SK-N-SH (cell line): ENCODE results near the gene TFIP11. TPM values are rescaled to one million over a fixed set of nuclear protein-coding genes. Genes with fewer than 3 reads are reported as not detected.

ENCODE experiments used
- CTCF ChIA-PET: fragments of 300-600, 350-600 bp; formaldehyde crosslinking; extraction: SDS; loops from one replicate; lab custom pipeline; 2021; lab: Yijun Ruan, JAX
- POLR2A ChIA-PET: fragments of 350-600 bp; sonication (Branson Sonifier 250); formaldehyde crosslinking; extraction: SDS; loops from one replicate; lab custom pipeline; 2020; ENCODE audit warnings: antibody characterized with exemption, inconsistent platforms; lab: Yijun Ruan, JAX
- DNase-seq: peaks from one replicate; pipeline ENCODE4 v3.0.0; 2012
- H2AFZ ChIP-seq: fragments of 200-600 bp; sonication (generic); 2 replicates; pipeline ENCODE4 v1.8.1; 2016; ENCODE audit warnings: antibody characterized with exemption, mild to moderate bottlenecking, low read depth
- H3F3A ChIP-seq: fragments of 200-600 bp; sonication (generic); replicated peaks from 2 replicates; pipeline ENCODE3; 2016; ENCODE audit warnings: antibody characterized with exemption, mild to moderate bottlenecking; ENCODE audit not compliant: insufficient read depth
- H3K27ac ChIP-seq, 2 experiments: fragments of 200-500 bp in 1 of 2; fragments of 200-600 bp in 1 of 2; sonication (Bioruptor generic) in 1 of 2; sonication (generic), shearing (Covaris generic) in 1 of 2; 2 replicates each; pipeline versions ENCODE4 v1.5.1 to v1.6.1; 2014 to 2016; ENCODE audit warnings: low read depth in 2 of 2, inconsistent platforms in 1 of 2, low read length in 1 of 2, mild to moderate bottlenecking in 1 of 2, mixed read lengths in 1 of 2
- H3K27me3 ChIP-seq: fragments of 200-600 bp; sonication (generic), shearing (Covaris generic); 2 replicates; pipeline ENCODE4 v1.6.1; 2016; ENCODE audit warnings: mixed run types; ENCODE audit not compliant: insufficient read depth
- H3K36me3 ChIP-seq, 2 experiments: fragments of 200-500 bp in 1 of 2; fragments of 200-600 bp in 1 of 2; sonication (Bioruptor generic) in 1 of 2; sonication (generic) in 1 of 2; replicated peaks in 1 of 2; 2 replicates each; pipeline versions ENCODE3 to v1.5.1; 2014 to 2016; ENCODE audit warnings: low read length in 1 of 2, mild to moderate bottlenecking in 1 of 2; ENCODE audit not compliant: insufficient read depth in 2 of 2, control insufficient read depth in 1 of 2
- H3K4me1 ChIP-seq, 2 experiments: fragments of 200-500 bp in 1 of 2; fragments of 200-600 bp in 1 of 2; sonication (Bioruptor generic) in 1 of 2; sonication (generic), shearing (Covaris generic) in 1 of 2; 2 replicates each; pipeline versions ENCODE4 v1.5.1 to v1.6.1; 2014 to 2016; ENCODE audit warnings: low read depth in 1 of 2, low read length in 1 of 2, mixed run types in 1 of 2; ENCODE audit not compliant: insufficient read depth in 2 of 2, control insufficient read depth in 1 of 2
- H3K4me2 ChIP-seq: fragments of 200-600 bp; sonication (generic), shearing (Covaris generic); 2 replicates; pipeline ENCODE4 v1.6.1; 2017; ENCODE audit warnings: mixed run types
- H3K4me3 ChIP-seq, 2 experiments: fragments of 200-500 bp in 1 of 2; fragments of 200-600 bp in 1 of 2; sonication (Bioruptor generic) in 1 of 2; sonication (generic), shearing (Covaris generic) in 1 of 2; 2 replicates each; pipeline versions ENCODE4 v1.5.1 to v1.8.1; 2014 to 2016; ENCODE audit warnings: low read depth in 2 of 2, inconsistent platforms in 1 of 2, low read length in 1 of 2, mild to moderate bottlenecking in 1 of 2, mixed read lengths in 1 of 2, moderate library complexity in 1 of 2
- H3K79me2 ChIP-seq: fragments of 200-600 bp; sonication (generic); 2 replicates; pipeline ENCODE4 v1.8.1; 2017; ENCODE audit warnings: mild to moderate bottlenecking; ENCODE audit not compliant: insufficient read depth
- H3K9ac ChIP-seq: fragments of 200-600 bp; sonication (generic); 2 replicates; pipeline ENCODE4 v1.6.1; 2017; ENCODE audit warnings: mixed run types
- H3K9me2 ChIP-seq: fragments of 200-600 bp; sonication (generic); 2 replicates; pipeline ENCODE4 v1.6.1; 2017; ENCODE audit warnings: mixed run types
- H3K9me3 ChIP-seq: fragments of 200-600 bp; sonication (generic); 2 replicates; pipeline ENCODE4 v1.6.1; 2017; ENCODE audit warnings: mixed run types, mild to moderate bottlenecking, moderate library complexity
- H4K20me1 ChIP-seq: fragments of 200-600 bp; sonication (generic); 2 replicates; pipeline ENCODE4 v1.6.1; 2017; ENCODE audit warnings: mild to moderate bottlenecking, mixed run types; ENCODE audit not compliant: insufficient read depth
- CTCF ChIP-seq: fragments of 200-600 bp; sonication (generic); IDR thresholded peaks from 2 replicates; pipeline ENCODE4 v1.6.1; 2017; ENCODE audit warnings: antibody characterized with exemption, mild to moderate bottlenecking, moderate library complexity
- ELF1 ChIP-seq: IDR thresholded peaks from 2 replicates; pipeline ENCODE4 v1.4.0; 2012
- EP300 ChIP-seq, 2 experiments: IDR thresholded peaks; 2 replicates each; pipeline versions ENCODE4 v1.4.0 to v1.6.1; 2012; ENCODE audit warnings: borderline replicate concordance in 1 of 2, low read depth in 1 of 2, low read length in 1 of 2
- EZH2phosphoT487 ChIP-seq: fragments of 200-600 bp; sonication (generic); IDR thresholded peaks from 2 replicates; pipeline ENCODE4 v1.6.1; 2017; ENCODE audit warnings: low read depth, mixed run types, mild to moderate bottlenecking, antibody characterized with exemption, moderate library complexity, borderline replicate concordance
- FOXJ3 ChIP-seq: sonication (generic); formaldehyde crosslinking; IDR thresholded peaks from 2 replicates; pipeline ENCODE4 v1.5.1; 2020; ENCODE audit warnings: mild to moderate bottlenecking, missing genetic modification reagents
- FOXM1 ChIP-seq: IDR thresholded peaks from 2 replicates; pipeline ENCODE4 v1.4.0; 2012; ENCODE audit warnings: low read depth, mild to moderate bottlenecking
- GABPA ChIP-seq: IDR thresholded peaks from 2 replicates; pipeline ENCODE4 v1.4.0; 2012; ENCODE audit warnings: low read depth, mild to moderate bottlenecking
- GATA2 ChIP-seq: sonication (generic); formaldehyde crosslinking; IDR thresholded peaks from 2 replicates; pipeline ENCODE4 v1.5.0; 2020; ENCODE audit warnings: mild to moderate bottlenecking, missing genetic modification reagents
- JUND ChIP-seq: IDR thresholded peaks from 2 replicates; pipeline ENCODE4 v1.4.0; 2012
- MAX ChIP-seq: IDR thresholded peaks from 2 replicates; pipeline ENCODE4 v1.4.0; 2012; ENCODE audit warnings: low read depth
- NFIC ChIP-seq: IDR thresholded peaks from 2 replicates; pipeline ENCODE4 v1.4.0; 2012; ENCODE audit warnings: borderline replicate concordance
- NRF1 ChIP-seq: IDR thresholded peaks from 2 replicates; pipeline ENCODE4 v1.6.1; 2012; ENCODE audit warnings: low read depth, mild to moderate bottlenecking, low read length
- PBX3 ChIP-seq: IDR thresholded peaks from 2 replicates; pipeline ENCODE4; 2012
- POLR2AphosphoS5 ChIP-seq: IDR thresholded peaks from 2 replicates; pipeline ENCODE4 v1.6.1; 2012; ENCODE audit warnings: low read depth, low read length
- RAD21 ChIP-seq: IDR thresholded peaks from 2 replicates; pipeline ENCODE4 v1.6.1; 2012; ENCODE audit warnings: mild to moderate bottlenecking, low read length
- REST ChIP-seq: IDR thresholded peaks from 2 replicates; pipeline ENCODE4 v1.6.1; 2012; ENCODE audit warnings: mild to moderate bottlenecking, low read depth, low read length, moderate library complexity
- TCF12 ChIP-seq: IDR thresholded peaks from 2 replicates; pipeline ENCODE4 v1.4.0; 2012
- YY1 ChIP-seq: IDR thresholded peaks from 2 replicates; pipeline ENCODE4 v1.4.0; 2012; ENCODE audit warnings: low read depth, mild to moderate bottlenecking
- ZBTB33 ChIP-seq: IDR thresholded peaks from 2 replicates; pipeline ENCODE4 v1.4.0; 2012; ENCODE audit warnings: low read depth, borderline replicate concordance
- WGBS: methylation state at CpG from one replicate; pipeline ENCODE4 v1.1.6; 2017; ENCODE audit warnings: low lambda C conversion rate; 5-methylcytosine and 5-hydroxymethylcytosine counted together
- polyA plus RNA-seq, 3 experiments: library from polyadenylated mRNA; depleted of rRNA; stranded (reverse); fragments of >200 nt; gene quantifications; 2 replicates each; pipeline ENCODE4 v1.2.3, GENCODE V29; 2012

TFIP11 gene
- polyA plus RNA-seq, 1 of the 3 experiments (the other 2 are of a cell fraction), result 32.8 TPM

GRCh38 chr22:26487996-26488395 lies 24.3 kb downstream of the TFIP11 start:
- Histone ChIP-seq H3K4me3 (no peak overlapping the region), H3K4me2 (no peak overlapping the region), H3F3A (peaks cover 7% of the 10 kb centered on the region), H3K9me2 (no peaks in the 10 kb centered on the region), H3K27me3 (no peaks in the 10 kb centered on the region), H3K79me2 (peaks cover 40% of the 10 kb centered on the region; the same call in 1 of the 2 replicates), H3K9me3 (no peaks in the 10 kb centered on the region), H3K27ac (no peak overlapping the region), H3K36me3 (peaks cover 21 to 49% of the 10 kb centered on the region in 2 experiments), H3K4me1 (peaks cover 0 to 11% of the 10 kb centered on the region in 2 experiments; a peak in 2 of 4 replicates), H3K9ac (no peak overlapping the region), H4K20me1 (no peaks in the 10 kb centered on the region), H2AFZ (no peak overlapping the region)
- ChIA-PET CTCF (interaction anchor here (1.0 kb wide), 1 partner anchor 14 kb away, joined by 3 read pairs; no protein-coding TSS in a partner anchor), POLR2A (no interaction called here)
- WGBS, result 61% methylated on average over 3 of the region's 3 CpGs
- no peak for DNase-seq
- TF ChIP-seq RAD21 (no peak), FOXM1 (no peak), EZH2phosphoT487 (no peak), TCF12 (no peak), CTCF (no peak), ZBTB33 (no peak), GABPA (no peak), FOXJ3 (CRISPR knock-in tag) (no peak), ELF1 (no peak)

GRCh38 chr22:26486394-26486793 lies 25.9 kb downstream of the TFIP11 start:
- peaks cover 54% of the 10 kb centered on the region for H3K79me2 ChIP-seq
- CTCF ChIA-PET, result no interaction called here
- POLR2A ChIA-PET, result no interaction called here
- no peak for TF ChIP-seq YY1
- TF ChIP-seq POLR2AphosphoS5, result no peak
- no peak for TF ChIP-seq JUND
- no peak for TF ChIP-seq NFIC
- TF ChIP-seq FOXJ3 (CRISPR knock-in tag), result no peak
- no peak for TF ChIP-seq PBX3
- TF ChIP-seq GATA2, result no peak
- TF ChIP-seq EZH2phosphoT487, result no peak
- TF ChIP-seq EP300 (IDR thresholded peaks at IDR 0.05; ENCODE audit: borderline replicate concordance in 1 of 2, low read depth in 1 of 2, low read length in 1 of 2), result no peak
- TF ChIP-seq MAX, result no peak
- TF ChIP-seq REST, result no peak
- no peak for TF ChIP-seq TCF12
- no peak for TF ChIP-seq GABPA
- no peak for TF ChIP-seq NRF1

More at GRCh38 chr22:26486394-26486793, 25.9 kb downstream of the TFIP11 start:
- Histone ChIP-seq H3F3A (peaks cover 7% of the 10 kb centered on the region), H2AFZ (no peak overlapping the region), H3K27me3 (no peaks in the 10 kb centered on the region), H3K4me3 (no peak overlapping the region), H3K9ac (no peak overlapping the region), H3K4me1 (peaks cover 4 to 21% of the 10 kb centered on the region in 2 experiments; a peak in 3 of 4 replicates), H3K36me3 (peaks cover 12 to 36% of the 10 kb centered on the region in 2 experiments), H3K9me2 (no peaks in the 10 kb centered on the region), H3K4me2 (0 out of 2 replicates have a peak overlapping the region, but pooled peaks have one; percentile 28), H4K20me1 (no peaks in the 10 kb centered on the region), H3K27ac (no peak overlapping the region), H3K9me3 (no peaks in the 10 kb centered on the region)
- no peak for DNase-seq
- WGBS, result 92% methylated on average over 5 of the region's 5 CpGs
